AG04450 (cell line): ENCODE results near the gene RNF148. TPM values are rescaled to one million over a fixed set of nuclear protein-coding genes. Genes with fewer than 3 reads are reported as not detected.

ENCODE experiments used
- CTCF ChIA-PET: fragments of 300-600, 350-600 bp; formaldehyde crosslinking; extraction: SDS; loops from one replicate; lab custom pipeline; 2022; ENCODE audit warnings: antibody characterized with exemption, inconsistent platforms; lab: Charles Lee
- POLR2A ChIA-PET: fragments of 350-600 bp; formaldehyde crosslinking; extraction: SDS; loops from one replicate; lab custom pipeline; 2021; ENCODE audit warnings: antibody characterized with exemption, inconsistent platforms; lab: Yijun Ruan, JAX
- DNase-seq: peaks from one replicate; pipeline ENCODE4 v3.0.0-alpha.2; 2011; ENCODE audit warnings: low read depth, low spot score
- H3K27ac ChIP-seq: one replicate; pipeline ENCODE4 v1.5.1; 2012; ENCODE audit warnings: low read depth, low read length, control low read depth
- H3K27me3 ChIP-seq: one replicate; pipeline ENCODE4 v1.6.0; 2012; ENCODE audit warnings: low read length; ENCODE audit not compliant: control insufficient read depth, insufficient read depth
- H3K4me3 ChIP-seq: 2 replicates; pipeline ENCODE4 v1.5.1; 2011; ENCODE audit warnings: mild to moderate bottlenecking, low read depth, low read length, control low read depth
- H3K9me3 ChIP-seq: 2 replicates; pipeline ENCODE4 v1.5.1; 2012; ENCODE audit warnings: low read length; ENCODE audit not compliant: control insufficient read depth, insufficient read depth
- CTCF ChIP-seq: IDR thresholded peaks from 2 replicates; pipeline ENCODE4 v1.5.1; 2011; ENCODE audit warnings: low read depth, low read length, control low read depth, inconsistent platforms
- polyA plus RNA-seq: library from polyadenylated mRNA; depleted of rRNA; stranded (reverse); fragments of >200 nt; gene quantifications from 2 replicates; pipeline ENCODE4 v1.2.3, GENCODE V29; 2011

The RNF148 gene
- polyA plus RNA-seq, 1 experiment: not detected

- H3K9me3 ChIP-seq: peaks cover 41% of the 10 kb centered on the region
- no peak for DNase-seq
- H3K27me3 ChIP-seq: no peaks in the 10 kb centered on the region
- no peak overlapping the region for H3K4me3 ChIP-seq
- ChIA-PET POLR2A (no interaction called here), CTCF (no interaction called here)
- no peak for TF ChIP-seq CTCF
- no peak overlapping the region for H3K27ac ChIP-seq
Observed at GRCh38 chr7:122692769-122693309, 9.9 kb downstream of the RNF148 start.

DNA sequence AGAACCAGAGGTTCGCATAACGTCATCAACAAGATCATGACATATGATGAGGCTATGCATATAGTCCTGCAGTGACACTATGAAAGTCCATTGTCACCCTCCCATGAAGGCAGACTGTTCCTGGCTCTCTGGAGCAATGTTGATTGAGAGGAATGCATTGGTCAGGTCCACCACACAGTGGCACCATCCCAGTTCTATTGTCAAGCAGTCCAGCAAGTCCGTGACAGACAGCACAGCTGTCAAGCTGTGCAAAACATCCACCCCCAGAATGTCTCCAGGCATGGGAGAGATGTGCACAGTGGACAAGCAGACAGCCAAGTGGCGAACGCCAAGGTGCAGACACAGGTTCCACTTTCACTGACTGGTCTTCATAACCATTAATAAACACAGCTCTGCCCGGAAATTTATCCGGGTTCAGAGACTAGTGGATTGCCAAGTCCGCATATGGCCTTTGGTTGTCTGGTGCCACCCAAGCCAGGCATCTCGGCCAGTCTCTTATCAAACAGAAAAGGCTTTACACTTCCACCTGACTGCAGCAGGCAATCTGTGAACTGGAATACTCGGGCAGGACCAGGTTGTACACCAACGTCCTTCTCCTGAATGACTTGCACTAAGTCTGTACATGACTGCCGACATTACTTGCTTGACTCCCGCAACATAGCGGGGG, 11.0 kb downstream of the RNF148 start:
- POLR2A ChIA-PET: no interaction called here
- Histone ChIP-seq H3K4me3 (no peak overlapping the region), H3K27ac (no peak overlapping the region), H3K27me3 (no peaks in the 10 kb centered on the region), H3K9me3 (peaks cover 41% of the 10 kb centered on the region)
- DNase-seq: no peak
- no peak for TF ChIP-seq CTCF
- CTCF ChIA-PET: no interaction called here

GRCh38 chr7:122689346-122690109, 13.2 kb downstream of the RNF148 start:
- Histone ChIP-seq H3K9me3 (peaks cover 40% of the 10 kb centered on the region), H3K4me3 (no peak overlapping the region), H3K27ac (no peak overlapping the region), H3K27me3 (no peaks in the 10 kb centered on the region)
- DNase-seq: no peak
- ChIA-PET POLR2A (no interaction called here), CTCF (no interaction called here)
- no peak for TF ChIP-seq CTCF

DNA sequence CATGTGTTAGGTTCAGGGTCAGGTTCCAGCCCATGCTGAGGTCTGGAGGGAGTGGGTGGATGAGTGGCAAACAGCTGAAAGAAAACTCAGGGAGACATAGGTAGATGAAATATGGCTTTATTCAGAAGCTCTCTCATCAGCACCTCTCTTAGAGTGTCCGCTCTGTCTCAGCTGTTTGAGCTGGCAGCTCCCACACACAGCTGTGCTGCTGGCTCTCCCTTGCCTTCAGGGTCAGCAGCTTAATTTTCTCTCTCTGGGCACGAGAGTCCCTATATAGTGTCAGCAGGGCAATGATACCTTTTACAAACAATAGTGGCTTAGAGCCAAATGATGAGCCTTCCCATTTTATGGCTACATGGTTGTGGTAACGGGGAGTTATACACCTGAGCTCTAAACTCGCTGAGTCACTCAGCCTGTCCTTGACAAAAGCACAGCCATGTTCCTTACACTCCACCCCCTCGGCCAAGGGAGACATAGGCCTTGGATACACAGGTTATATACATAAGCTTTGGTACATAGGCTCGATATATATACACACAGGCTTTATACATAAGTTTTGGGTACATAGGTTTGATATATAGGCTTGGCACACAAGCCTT, 14.2 kb downstream of the RNF148 start:
- no peak overlapping the region for H3K27ac ChIP-seq
- ChIA-PET POLR2A (no interaction called here), CTCF (no interaction called here)
- H3K4me3 ChIP-seq: no peak overlapping the region
- peaks cover 40% of the 10 kb centered on the region for H3K9me3 ChIP-seq
- no peaks in the 10 kb centered on the region for H3K27me3 ChIP-seq
- TF ChIP-seq CTCF: no peak
- DNase-seq: no peak

GRCh38 chr7:122686360-122686878, 16.3 kb downstream of the RNF148 start:
- Histone ChIP-seq H3K27me3 (no peaks in the 10 kb centered on the region), H3K9me3 (peaks cover 24% of the 10 kb centered on the region), H3K27ac (no peak overlapping the region), H3K4me3 (no peak overlapping the region)
- DNase-seq: no peak
- ChIA-PET POLR2A (no interaction called here), CTCF (no interaction called here)
- TF ChIP-seq CTCF: no peak
